ENCODE measurements around the gene GRAMD1B.

The GRAMD1B gene

GRCh38 chr11:123594921-123595320 is 164.9 kb downstream of the GRAMD1B start:
- DNase-seq, result no peak

GRCh38 chr11:123597859-123598258 is 167.8 kb downstream of the GRAMD1B start:
- no peak for DNase-seq

- DNase-seq, result no peak
These were observed 171.1 kb downstream of the GRAMD1B start for GRCh38 chr11:123601136-123601535.

- DNase-seq, result no peak
These were observed 171.7 kb downstream of the GRAMD1B start for GRCh38 chr11:123601743-123602142.

GRCh38 chr11:123603666-123604065 is 173.6 kb downstream of the GRAMD1B start:
- DNase-seq, result no peak

GRCh38 chr11:123607781-123608180 is 177.7 kb downstream of the GRAMD1B start:
- DNase-seq, result no peak

GRCh38 chr11:123608371-123608770 is 178.3 kb downstream of the GRAMD1B start:
- no peak for DNase-seq

GRCh38 chr11:123608945-123609344 is 178.9 kb downstream of the GRAMD1B start:
- DNase-seq, result no peak

GRCh38 chr11:123611698-123612097 is 181.6 kb downstream of the GRAMD1B start:
- peak in 1 of 2 experiments; percentile 35 for DNase-seq

- DNase-seq, result no peak
These were observed 186.6 kb downstream of the GRAMD1B start for GRCh38 chr11:123616505-123617198.

GRCh38 chr11:123622576-123622975 is 192.5 kb downstream of the GRAMD1B start:
- DNase-seq, result no peak

- no peak for DNase-seq
These were observed 194.9 kb downstream of the GRAMD1B start for GRCh38 chr11:123624974-123625373.

- no peak for DNase-seq
These were observed 199.0 kb downstream of the GRAMD1B start for GRCh38 chr11:123628936-123629683.

GRCh38 chr11:123630126-123630608 is 200.1 kb downstream of the GRAMD1B start:
- peak; percentile 78 to 91 for DNase-seq

- no peak for DNase-seq
These were observed 210.0 kb downstream of the GRAMD1B start for GRCh38 chr11:123640029-123640428.

GRCh38 chr11:123640677-123641494 is 210.8 kb downstream of the GRAMD1B start:
- peak in 1 of 2 experiments; percentile 41 for DNase-seq

- DNase-seq, result peak in 1 of 2 experiments; percentile 27
These were observed 211.4 kb downstream of the GRAMD1B start for GRCh38 chr11:123641495-123641840.

GRCh38 chr11:123642435-123642834 is 212.4 kb downstream of the GRAMD1B start:
- no peak for DNase-seq

GRCh38 chr11:123645286-123645975 is 215.4 kb downstream of the GRAMD1B start:
- DNase-seq, result peak; percentile 83 to 86

GRCh38 chr11:123650901-123651300 is 220.8 kb downstream of the GRAMD1B start:
- DNase-seq, result no peak

GRCh38 chr11:123652599-123652998 is 222.5 kb downstream of the GRAMD1B start:
- DNase-seq, result no peak

- DNase-seq, result peak in 1 of 2 experiments; percentile 38
These were observed 223.4 kb downstream of the GRAMD1B start for GRCh38 chr11:123653483-123653826.

Measured in NCI-H524 (cell line).